HG03521 (cell line): ENCODE results near the gene FAAP100.

ENCODE experiments used
- ATAC-seq: cut with Tn5 transposase; IDR thresholded peaks from one replicate; pipeline ENCODE4 v1.9.1; 2021; ENCODE audit warnings: mild to moderate bottlenecking, moderate library complexity; ENCODE audit not compliant: unreplicated experiment

The FAAP100 gene

GRCh38 chr17:81577278-81578000 is 25.3 kb upstream of the FAAP100 start:
- ATAC-seq: no peak

- no peak for ATAC-seq
Observed at GRCh38 chr17:81576621-81577277, 24.6 kb upstream of the FAAP100 start.

DNA sequence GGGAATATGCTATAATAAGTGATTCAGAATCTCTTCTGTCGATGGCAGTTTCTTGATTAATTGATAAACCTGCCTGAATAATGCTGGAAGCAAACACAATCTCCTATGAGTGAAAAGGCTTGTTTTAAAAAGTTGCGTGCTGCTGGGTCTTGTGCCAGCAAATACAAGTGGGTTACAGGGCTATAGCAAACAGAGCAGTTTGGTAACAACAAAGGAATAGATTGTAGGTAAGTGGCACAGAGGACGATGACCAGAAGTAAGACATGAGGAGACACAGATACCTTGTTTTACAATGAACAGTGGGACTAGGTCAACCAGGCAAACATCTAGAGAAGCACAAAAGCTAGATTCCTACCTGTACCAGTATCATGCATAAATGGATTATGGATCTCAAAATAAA is 23.7 kb upstream of the FAAP100 start:
- ATAC-seq: no peak

DNA sequence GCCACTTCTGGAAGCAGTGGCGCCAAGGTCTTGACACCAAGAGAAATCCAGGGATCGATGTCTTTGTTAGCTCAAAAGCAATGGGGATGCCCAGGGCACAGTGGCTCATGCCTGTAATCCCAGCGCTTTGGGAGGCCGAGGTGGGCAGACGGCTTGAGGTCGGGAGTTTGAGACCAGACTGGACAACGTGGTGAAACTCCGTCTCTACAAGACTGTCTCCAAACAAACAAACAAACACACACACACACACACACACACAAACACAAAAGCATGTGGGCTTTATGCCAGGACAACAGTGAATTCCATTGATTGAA is 22.4 kb upstream of the FAAP100 start:
- no peak for ATAC-seq

- ATAC-seq: no peak
Observed at GRCh38 chr17:81573794-81574642, 21.9 kb upstream of the FAAP100 start.

DNA sequence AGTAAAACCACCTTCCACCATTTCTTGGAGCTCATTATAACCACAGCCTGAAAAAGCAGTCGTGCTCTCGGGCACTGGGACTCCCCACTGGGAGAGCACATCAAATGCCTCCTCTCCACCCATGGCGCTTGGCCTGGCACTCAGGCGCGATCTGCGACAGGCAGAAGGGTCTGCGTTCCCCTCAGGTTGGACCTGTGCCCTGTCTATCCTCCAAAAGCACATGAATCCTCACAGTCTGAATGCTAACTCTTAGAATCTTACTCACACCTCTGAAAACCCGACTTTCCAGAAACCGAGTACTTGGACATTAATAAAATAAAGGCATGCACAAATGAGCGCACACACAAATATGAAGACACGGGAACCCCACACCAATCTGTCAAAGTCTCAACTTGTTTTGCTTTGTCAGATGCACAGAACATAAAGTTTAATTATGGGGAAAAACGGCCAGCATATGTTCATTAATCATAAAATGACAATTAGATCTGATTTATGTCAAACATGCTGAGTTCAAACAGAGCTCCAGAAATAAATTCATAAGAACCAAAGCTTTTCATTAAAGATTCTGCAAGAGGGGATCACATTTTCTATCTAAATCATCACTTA is 20.5 kb upstream of the FAAP100 start:
- ATAC-seq: no peak

DNA sequence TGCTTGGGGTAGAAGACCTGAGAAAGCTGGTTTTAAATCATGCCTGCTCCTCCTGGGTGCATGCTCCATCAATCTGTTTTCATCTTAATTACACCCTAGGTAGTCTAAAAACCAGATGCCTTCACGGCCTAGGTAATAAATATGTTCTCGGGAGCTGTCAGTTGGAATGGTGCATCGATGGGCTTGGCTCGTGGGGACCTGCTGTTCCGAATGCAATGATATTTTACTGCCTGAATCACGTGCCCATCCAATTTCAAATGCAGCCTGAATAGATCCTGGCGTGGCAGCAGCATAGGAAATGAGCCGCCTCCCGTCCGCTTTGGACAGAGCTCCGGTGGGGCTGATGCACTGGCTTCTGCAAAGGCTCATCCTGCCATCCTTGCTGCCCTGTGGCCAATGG is 18.8 kb upstream of the FAAP100 start:
- ATAC-seq: no peak

DNA sequence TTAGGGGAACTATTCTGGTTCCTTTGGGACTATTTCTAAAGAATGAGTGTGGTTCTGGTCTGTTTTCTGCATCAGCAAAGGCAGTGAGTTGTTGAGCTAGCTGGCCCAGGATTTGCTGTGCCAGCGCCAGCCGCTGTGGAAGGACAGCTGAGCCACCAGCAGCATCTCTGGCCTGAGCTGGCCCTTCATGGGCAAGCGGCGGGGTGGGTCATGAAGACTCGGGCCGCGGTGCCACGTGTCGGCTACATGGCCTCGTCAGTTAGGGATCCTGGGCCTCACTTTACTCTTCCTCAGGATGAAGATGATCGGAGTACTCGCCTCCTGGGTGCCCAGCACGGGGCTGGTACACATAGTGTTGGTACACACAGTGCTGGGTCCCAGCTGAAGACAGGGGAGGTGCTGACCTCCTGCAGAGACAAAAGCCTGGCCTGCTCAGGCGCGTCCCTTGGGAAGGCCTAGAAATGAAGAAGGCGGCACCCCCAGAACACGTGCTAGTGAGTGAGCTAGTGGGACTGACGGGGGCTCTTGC is 17.9 kb upstream of the FAAP100 start:
- no peak for ATAC-seq

- no peak for ATAC-seq
Observed at GRCh38 chr17:81568416-81568815, 16.3 kb upstream of the FAAP100 start.

- ATAC-seq: no peak
Observed at GRCh38 chr17:81567191-81567590, 15.0 kb upstream of the FAAP100 start.

DNA sequence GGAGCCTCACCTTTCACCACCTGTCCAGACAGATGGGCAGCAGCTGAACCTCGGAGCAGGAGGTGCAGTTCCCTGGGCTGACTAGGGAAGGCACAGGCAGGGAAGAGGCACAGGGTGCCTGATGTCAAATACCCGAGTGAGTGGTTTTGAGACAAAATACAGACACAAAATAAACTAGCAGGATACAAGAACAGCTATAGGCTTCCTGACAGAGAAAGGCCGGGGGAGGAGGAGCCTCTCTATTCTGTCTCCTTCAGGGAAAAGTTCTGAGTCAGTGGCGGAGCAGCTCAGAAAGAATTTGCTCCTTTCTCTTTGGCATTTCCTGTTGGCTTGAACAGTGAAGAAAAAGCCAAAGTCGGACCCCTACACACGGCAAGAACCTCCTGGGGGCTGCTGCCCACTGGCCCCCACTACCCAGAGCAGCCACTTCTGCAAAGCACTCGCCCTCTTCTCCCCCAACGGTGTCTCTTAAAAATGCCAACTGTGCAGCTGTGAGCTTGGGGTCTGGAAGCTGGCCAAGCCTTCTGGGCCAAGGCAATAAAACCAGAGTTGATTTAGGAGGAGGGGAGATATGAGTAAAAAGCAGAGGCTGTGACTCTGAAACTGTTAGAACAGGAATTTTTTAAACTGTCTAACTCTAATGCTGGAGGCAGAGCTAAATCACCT is 14.4 kb upstream of the FAAP100 start:
- no peak for ATAC-seq

GRCh38 chr17:81565231-81565630 is 13.1 kb upstream of the FAAP100 start:
- no peak for ATAC-seq

GRCh38 chr17:81564778-81565177 is 12.6 kb upstream of the FAAP100 start:
- ATAC-seq: no peak

DNA sequence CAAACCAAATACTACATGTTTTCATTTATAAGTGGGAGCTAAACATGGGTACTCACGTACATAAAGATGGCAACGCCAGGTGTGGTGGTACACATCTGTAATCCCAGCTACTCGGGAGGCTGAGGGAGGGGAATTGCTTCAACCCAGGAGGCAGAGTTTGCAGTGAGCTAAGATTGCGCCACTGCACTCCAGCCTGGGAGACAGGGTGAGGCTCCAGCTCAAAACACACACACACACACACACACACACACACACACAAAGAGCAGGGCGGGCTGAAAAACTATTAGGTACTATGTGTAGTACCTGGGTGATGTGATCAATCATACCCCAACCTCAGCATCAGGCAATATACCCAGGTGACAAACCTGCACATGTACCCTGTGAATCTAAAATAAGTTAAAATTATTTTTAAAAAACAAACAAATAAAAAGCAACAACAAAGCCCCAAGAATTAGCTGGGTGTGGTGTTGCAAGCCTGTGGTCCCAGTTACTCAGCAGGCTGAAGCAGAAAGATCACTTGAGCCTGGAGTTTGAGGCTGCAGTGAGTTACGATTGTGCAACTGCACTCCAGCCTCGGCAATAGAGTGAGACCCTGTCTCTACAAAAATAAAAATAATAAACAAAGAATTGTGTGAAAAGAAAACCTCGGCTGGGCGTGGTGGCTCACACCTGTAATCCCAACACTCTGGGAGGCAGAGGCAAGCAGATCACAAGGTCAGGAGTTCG is 11.9 kb upstream of the FAAP100 start:
- no peak for ATAC-seq

DNA sequence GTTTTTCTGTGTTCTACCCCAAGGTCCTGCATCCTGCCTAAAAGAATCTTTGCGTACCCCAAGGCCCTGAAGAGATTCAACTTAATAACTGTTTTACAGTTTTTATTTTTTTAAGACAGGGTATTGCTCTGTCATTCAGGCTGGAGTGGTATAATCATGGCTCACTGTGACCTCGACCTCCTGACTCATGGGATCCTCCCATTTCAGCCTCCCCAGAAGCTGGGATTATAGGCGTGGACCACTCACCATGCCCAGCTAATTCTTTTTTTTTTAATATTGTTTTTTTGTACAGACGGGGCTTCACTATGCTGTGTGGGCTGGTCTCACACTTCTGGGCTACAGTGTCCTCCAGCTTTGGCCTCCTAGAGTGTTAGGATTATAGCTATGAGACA is 9.3 kb upstream of the FAAP100 start:
- ATAC-seq: no peak

- ATAC-seq: no peak
Observed at GRCh38 chr17:81558941-81559806, 7.0 kb upstream of the FAAP100 start.

DNA sequence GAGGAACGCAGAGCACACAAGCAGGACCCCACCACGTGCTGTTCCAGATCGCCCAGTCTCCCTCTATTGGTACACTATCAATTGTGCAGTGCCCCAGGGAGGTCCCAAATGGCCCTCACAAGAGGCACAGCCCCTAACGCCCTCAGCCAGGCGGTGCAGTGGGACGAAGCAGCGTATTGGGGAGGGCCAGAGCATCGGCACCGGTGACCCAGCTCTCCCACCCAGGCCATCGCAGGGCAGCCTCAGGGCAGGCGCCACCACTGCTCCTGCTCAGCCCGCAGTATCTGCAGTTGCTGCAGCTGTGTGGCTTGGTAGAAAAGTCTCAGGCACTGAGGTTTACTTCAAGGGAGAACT is 5.9 kb upstream of the FAAP100 start:
- ATAC-seq: no peak

DNA sequence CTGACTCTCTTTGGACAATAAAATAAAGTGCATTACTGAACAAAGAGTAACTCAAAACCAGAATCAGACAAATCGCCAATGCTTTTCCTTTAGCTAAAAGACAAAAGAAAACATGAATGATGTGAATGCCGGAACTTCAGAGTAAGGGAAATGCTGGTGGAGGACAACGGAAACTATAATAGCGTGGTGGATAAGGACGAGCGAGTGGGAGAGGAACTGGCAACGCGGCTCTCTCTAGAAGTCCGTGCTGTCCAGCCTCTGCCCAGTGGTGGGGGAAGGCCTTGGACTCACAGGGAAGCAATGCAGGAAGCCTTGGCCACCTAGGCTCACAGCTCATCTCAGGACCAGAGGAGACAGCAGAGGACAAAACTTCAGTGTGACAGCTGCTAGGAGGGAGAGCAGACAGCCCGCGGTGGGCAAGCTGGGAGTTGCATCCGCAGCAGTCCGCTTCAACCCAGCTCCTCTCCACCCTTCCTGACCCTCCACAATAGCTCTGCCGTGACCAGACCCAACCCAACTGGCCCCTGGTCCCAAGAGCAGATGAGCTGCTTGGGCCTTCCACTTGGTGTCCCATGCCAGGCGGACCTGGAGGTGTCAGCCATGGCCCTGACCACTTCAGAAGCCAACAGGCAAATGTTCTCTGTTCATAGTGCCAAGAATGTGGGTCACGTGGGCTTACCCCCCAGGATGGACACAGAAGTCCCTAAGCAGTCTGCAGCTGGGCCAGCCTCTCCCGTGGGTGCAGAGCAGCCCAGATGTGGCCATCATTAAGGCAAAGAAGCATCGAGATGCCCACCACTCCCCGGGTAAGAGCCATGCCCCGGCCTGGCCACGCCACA is 5.3 kb upstream of the FAAP100 start:
- no peak for ATAC-seq
